H9 (cell line): Measurements from ENCODE around the gene VWF. TPM values are rescaled to one million over a fixed set of nuclear protein-coding genes. Genes with fewer than 3 reads are reported as not detected.

Experiments
- DNase-seq: peaks from one replicate; pipeline ENCODE4 v3.0.0-alpha.2; 2017
- H2AFZ ChIP-seq: one replicate; pipeline ENCODE4 v1.6.1; 2013; ENCODE audit warnings: mild to moderate bottlenecking, low read length, control low read depth, moderate library complexity
- H2AK5ac ChIP-seq: 2 replicates; pipeline ENCODE4 v1.6.1; 2013; ENCODE audit warnings: low read length, control low read depth, mixed read lengths; ENCODE audit not compliant: insufficient read length
- H2BK120ac ChIP-seq: one replicate; pipeline ENCODE4 v1.6.1; 2013; ENCODE audit warnings: low read depth, mild to moderate bottlenecking, low read length, control low read depth, inconsistent platforms; ENCODE audit not compliant: poor library complexity, severe bottlenecking
- H2BK12ac ChIP-seq: 2 replicates; pipeline ENCODE4 v1.6.1; 2013; ENCODE audit warnings: low read length, control low read depth, mixed read lengths, low read depth; ENCODE audit not compliant: insufficient read length
- H2BK15ac ChIP-seq: 2 replicates; pipeline ENCODE4 v1.6.1; 2013; ENCODE audit warnings: low read depth, low read length, control low read depth
- H2BK20ac ChIP-seq: one replicate; pipeline ENCODE4 v1.6.1; 2013; ENCODE audit warnings: low read depth, mild to moderate bottlenecking, low read length, control low read depth, inconsistent platforms; ENCODE audit not compliant: poor library complexity, severe bottlenecking
- H2BK5ac ChIP-seq: 2 replicates; pipeline ENCODE4 v1.6.1; 2013; ENCODE audit warnings: low read length, control low read depth, mixed read lengths; ENCODE audit not compliant: insufficient read length
- H3K14ac ChIP-seq: 2 replicates; pipeline ENCODE4 v1.6.1; 2013; ENCODE audit warnings: low read length, control low read depth; ENCODE audit not compliant: insufficient read depth
- H3K18ac ChIP-seq: 2 replicates; pipeline ENCODE4 v1.6.1; 2013; ENCODE audit warnings: low read depth, mild to moderate bottlenecking, mixed read lengths, low read length, control low read depth; ENCODE audit not compliant: insufficient read length
- H3K23ac ChIP-seq: 2 replicates; pipeline ENCODE4 v1.6.1; 2013; ENCODE audit warnings: low read length, control low read depth, mixed read lengths, low read depth; ENCODE audit not compliant: insufficient read length
- H3K23me2 ChIP-seq: 2 replicates; pipeline ENCODE4 v1.6.1; 2013; ENCODE audit warnings: low read depth, mild to moderate bottlenecking, mixed read lengths, low read length, control low read depth; ENCODE audit not compliant: insufficient read length, poor library complexity, severe bottlenecking
- H3K27ac ChIP-seq: 2 replicates; pipeline ENCODE4 v1.5.1; 2013; ENCODE audit warnings: low read length, control low read depth, mixed read lengths, low read depth; ENCODE audit not compliant: insufficient read length
- H3K27me3 ChIP-seq: 2 replicates; pipeline ENCODE4 v1.6.1; 2013; ENCODE audit warnings: low read length, control low read depth, inconsistent platforms; ENCODE audit not compliant: insufficient read depth
- H3K4ac ChIP-seq: 2 replicates; pipeline ENCODE4 v1.6.1; 2013; ENCODE audit warnings: low read depth, mild to moderate bottlenecking, control low read depth, inconsistent platforms, low read length, moderate library complexity
- H3K4me1 ChIP-seq: 2 replicates; pipeline ENCODE4 v1.6.1; 2013; ENCODE audit warnings: low read length, control low read depth, inconsistent platforms; ENCODE audit not compliant: insufficient read depth
- H3K4me2 ChIP-seq: 2 replicates; pipeline ENCODE4 v1.6.1; 2013; ENCODE audit warnings: low read length, control low read depth, mixed read lengths; ENCODE audit not compliant: insufficient read length, insufficient read depth
- H3K56ac ChIP-seq: 2 replicates; pipeline ENCODE4 v1.6.1; 2013; ENCODE audit warnings: low read depth, mild to moderate bottlenecking, mixed read lengths, low read length, control low read depth; ENCODE audit not compliant: insufficient read length
- H3K79me1 ChIP-seq: 2 replicates; pipeline ENCODE4 v1.6.1; 2013; ENCODE audit warnings: low read depth, mild to moderate bottlenecking, moderate library complexity, low read length, control low read depth, inconsistent platforms; ENCODE audit not compliant: insufficient read depth, poor library complexity, severe bottlenecking
- H3K79me2 ChIP-seq: 2 replicates; pipeline ENCODE4 v1.6.1; 2013; ENCODE audit warnings: low read length, control low read depth, inconsistent platforms; ENCODE audit not compliant: insufficient read depth
- H3K9ac ChIP-seq: 2 replicates; pipeline ENCODE4 v1.6.1; 2013; ENCODE audit warnings: low read length, control low read depth, mixed read lengths; ENCODE audit not compliant: insufficient read length; ENCODE audit errors: extremely low read depth
- H3K9me3 ChIP-seq: one replicate; pipeline ENCODE4 v1.6.1; 2013; ENCODE audit warnings: low read depth, low read length, inconsistent platforms; ENCODE audit not compliant: control insufficient read depth
- H3T11ph ChIP-seq: one replicate; pipeline ENCODE4 v1.6.1; 2013; ENCODE audit warnings: mild to moderate bottlenecking, low read length, control low read depth, inconsistent platforms
- H4K20me1 ChIP-seq: one replicate; pipeline ENCODE4 v1.6.1; 2013; ENCODE audit not compliant: control insufficient read depth, insufficient read length, insufficient read depth
- H4K5ac ChIP-seq: 2 replicates; pipeline ENCODE4 v1.6.1; 2013; ENCODE audit warnings: low read depth, mild to moderate bottlenecking, mixed read lengths, low read length, control low read depth; ENCODE audit not compliant: insufficient read length
- H4K8ac ChIP-seq: replicated peaks from 2 replicates; pipeline ENCODE4 v1.6.1; 2013; ENCODE audit warnings: low read length, control low read depth, mixed read lengths, low read depth; ENCODE audit not compliant: insufficient read length
- H4K91ac ChIP-seq: 2 replicates; pipeline ENCODE4 v1.6.1; 2013; ENCODE audit warnings: low read depth, mild to moderate bottlenecking, moderate library complexity, mixed read lengths, low read length, control low read depth; ENCODE audit not compliant: insufficient read length
- H3K27ac Mint-ChIP-seq, 3 experiments: 2 replicates in 2 of 3; 3 replicates in 1 of 3; pipeline ENCODE4 v1.8.0; 2020 to 2021; ENCODE audit warnings: mixed read lengths in 3 of 3, mild to moderate bottlenecking in 1 of 3, moderate library complexity in 1 of 3
- H3K27me3 Mint-ChIP-seq: 2 replicates; pipeline ENCODE4 v1.8.0; 2021; ENCODE audit warnings: low read depth, mild to moderate bottlenecking, moderate library complexity, mixed read lengths
- H3K36me3 Mint-ChIP-seq, 3 experiments: 2 replicates in 2 of 3; 3 replicates in 1 of 3; pipeline ENCODE4 v1.8.0; 2020 to 2021; ENCODE audit warnings: low read depth in 3 of 3, mixed read lengths in 3 of 3; ENCODE audit not compliant: insufficient read depth in 1 of 3
- H3K4me1 Mint-ChIP-seq, 2 experiments: 2 replicates each; pipeline ENCODE4 v1.8.0; 2020; ENCODE audit warnings: mixed read lengths in 2 of 2
- H3K4me3 Mint-ChIP-seq, 2 experiments: 2 replicates in 1 of 2; 3 replicates in 1 of 2; pipeline ENCODE4 v1.8.0; 2020 to 2021; ENCODE audit warnings: mild to moderate bottlenecking in 2 of 2, mixed read lengths in 2 of 2, moderate library complexity in 1 of 2
- H3K9me3 Mint-ChIP-seq, 2 experiments: 2 replicates in 1 of 2; 3 replicates in 1 of 2; pipeline ENCODE4 v1.8.0; 2020; ENCODE audit warnings: mild to moderate bottlenecking in 2 of 2, mixed read lengths in 2 of 2, moderate library complexity in 1 of 2
- WGBS: extraction: QIAGEN DNeasy Blood & Tissue Kit; methylation state at CpG from one replicate; pipeline ENCODE4 v1.1.7; 2013; ENCODE audit warnings: missing lambda C conversion rate, low lambda C conversion rate, mixed read lengths; ENCODE audit not compliant: insufficient read length; ENCODE audit errors: extremely low coverage; 5-methylcytosine and 5-hydroxymethylcytosine counted together
- total RNA-seq: library from RNA; stranded (reverse); gene quantifications from 2 replicates; pipeline ENCODE4 v1.2.1, GENCODE V29; 2021
- TF ChIP-seq, protein P1 (sequence below): fragments of 200-600 bp; sonication (generic); conservative IDR thresholded peaks from 3 replicates; pipeline ENCODE4 v1.8.0; 2021; ENCODE audit warnings: antibody characterized with exemption, mild to moderate bottlenecking

The VWF gene
- total RNA-seq, 1 experiment from 2014 or later: 0.17 TPM

DNA sequence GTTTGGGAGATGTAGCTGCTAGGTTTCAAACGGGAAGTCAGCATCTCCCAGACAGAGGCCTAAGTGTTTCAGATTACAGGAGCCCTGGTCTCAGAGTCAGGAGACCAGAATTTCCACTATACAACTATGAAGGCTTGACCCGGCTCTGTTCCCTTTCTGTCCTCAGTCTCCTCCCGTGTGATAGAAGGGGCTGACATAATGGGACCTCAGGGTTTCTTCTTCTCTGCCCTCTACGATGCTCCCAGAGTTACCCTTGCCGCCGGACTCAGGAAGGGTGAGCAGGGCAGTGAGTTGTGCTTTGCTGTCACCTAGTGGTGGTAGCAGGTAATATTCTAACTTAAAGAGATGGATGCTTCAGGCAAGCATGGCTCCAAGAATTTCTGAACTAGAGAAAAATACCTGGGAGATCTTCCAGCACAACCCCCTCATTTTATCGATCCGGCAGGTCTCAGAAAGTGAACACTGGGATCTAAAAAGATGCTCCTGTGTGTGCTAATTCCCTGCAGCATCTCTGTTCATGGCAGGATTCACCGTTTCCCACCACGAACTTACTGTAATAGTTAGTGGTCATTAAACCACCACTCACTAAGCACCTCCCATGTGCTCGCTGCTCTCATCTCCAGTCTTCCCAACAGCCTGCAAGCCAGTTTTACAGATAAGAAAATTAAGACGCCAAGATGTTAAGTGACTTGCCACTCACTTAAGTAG, 84.4 kb downstream of the VWF start:
- Histone ChIP-seq H4K20me1 (no peaks in the 10 kb centered on the region), H3K9ac (no peak overlapping the region), H3K23ac (no peak overlapping the region), H2BK12ac (no peak overlapping the region), H3K4me1 (peaks cover 5% of the 10 kb centered on the region; the same call in 1 of the 2 replicates), H3K27me3 (no peaks in the 10 kb centered on the region), H2BK20ac (no peak overlapping the region), H2BK120ac (no peak overlapping the region), H3K79me1 (no peaks in the 10 kb centered on the region), H3K79me2 (no peaks in the 10 kb centered on the region), H2AFZ (peak overlapping the region; percentile 66), H3K4ac (no peak overlapping the region), H3K9me3 (no peaks in the 10 kb centered on the region), H3K18ac (no peak overlapping the region), H2BK15ac (no peak overlapping the region), H4K8ac (peak overlapping the region; percentile 2), H3K23me2 (no peaks in the 10 kb centered on the region), H3K56ac (no peak overlapping the region), H3T11ph (no peak overlapping the region), H4K5ac (no peak overlapping the region), H3K27ac (no peak overlapping the region), H3K4me2 (no peak overlapping the region), H2AK5ac (no peak overlapping the region), H3K14ac (no peak overlapping the region), H2BK5ac (no peak overlapping the region), H4K91ac (no peak overlapping the region)
- Mint-ChIP-seq H3K4me1 (peaks cover 15 to 16% of the 10 kb centered on the region in 2 experiments), H3K9me3 (no peaks in the 10 kb centered on the region; a peak in 1 of 5 replicates), H3K36me3 (no peaks in the 10 kb centered on the region), H3K27me3 (peaks cover 4% of the 10 kb centered on the region), H3K4me3 (no peak overlapping the region), H3K27ac (no peak overlapping the region)
- TF ChIP-seq, protein P1, sequence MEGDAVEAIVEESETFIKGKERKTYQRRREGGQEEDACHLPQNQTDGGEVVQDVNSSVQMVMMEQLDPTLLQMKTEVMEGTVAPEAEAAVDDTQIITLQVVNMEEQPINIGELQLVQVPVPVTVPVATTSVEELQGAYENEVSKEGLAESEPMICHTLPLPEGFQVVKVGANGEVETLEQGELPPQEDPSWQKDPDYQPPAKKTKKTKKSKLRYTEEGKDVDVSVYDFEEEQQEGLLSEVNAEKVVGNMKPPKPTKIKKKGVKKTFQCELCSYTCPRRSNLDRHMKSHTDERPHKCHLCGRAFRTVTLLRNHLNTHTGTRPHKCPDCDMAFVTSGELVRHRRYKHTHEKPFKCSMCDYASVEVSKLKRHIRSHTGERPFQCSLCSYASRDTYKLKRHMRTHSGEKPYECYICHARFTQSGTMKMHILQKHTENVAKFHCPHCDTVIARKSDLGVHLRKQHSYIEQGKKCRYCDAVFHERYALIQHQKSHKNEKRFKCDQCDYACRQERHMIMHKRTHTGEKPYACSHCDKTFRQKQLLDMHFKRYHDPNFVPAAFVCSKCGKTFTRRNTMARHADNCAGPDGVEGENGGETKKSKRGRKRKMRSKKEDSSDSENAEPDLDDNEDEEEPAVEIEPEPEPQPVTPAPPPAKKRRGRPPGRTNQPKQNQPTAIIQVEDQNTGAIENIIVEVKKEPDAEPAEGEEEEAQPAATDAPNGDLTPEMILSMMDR: peak; percentile 90
- WGBS: no CpG with 5 or more reads among the region's 12 CpGs
- DNase-seq: peak; percentile 84
